IgD-negative memory B cell (primary cell): Measurements from ENCODE around the gene FBXO44. TPM values are rescaled to one million over a fixed set of nuclear protein-coding genes. Genes with fewer than 3 reads are reported as not detected.

Experiments used
- H3K27ac Mint-ChIP-seq, 3 donors: one replicate each; pipeline ENCODE4 v1.8.0; 2020 to 2022; ENCODE audit warnings: mild to moderate bottlenecking in 3 of 3, mixed read lengths in 3 of 3, moderate library complexity in 1 of 3
- H3K27me3 Mint-ChIP-seq: one replicate; pipeline ENCODE4 v1.8.0; 2021; ENCODE audit warnings: mixed read lengths
- H3K36me3 Mint-ChIP-seq: one replicate; pipeline ENCODE4 v1.8.0; 2020; ENCODE audit warnings: mild to moderate bottlenecking, mixed read lengths
- H3K4me1 Mint-ChIP-seq, 3 donors: one replicate each; pipeline ENCODE4 v1.8.0; 2020 to 2022; ENCODE audit warnings: mixed read lengths in 3 of 3, mild to moderate bottlenecking in 1 of 3
- H3K4me3 Mint-ChIP-seq, 4 donors: one replicate each; pipeline ENCODE4 v1.8.0; 2020 to 2022; ENCODE audit warnings: mild to moderate bottlenecking in 4 of 4, mixed read lengths in 4 of 4, moderate library complexity in 3 of 4
- H3K9me3 Mint-ChIP-seq, 3 donors: one replicate each; pipeline ENCODE4 v1.8.0; 2020 to 2021; ENCODE audit warnings: mixed read lengths in 3 of 3, mild to moderate bottlenecking in 1 of 3
- polyA plus RNA-seq: library from polyadenylated mRNA; unstranded; fragments of 300-500 nt; fragmentation: Illumina TruSeq; gene quantifications from one replicate; pipeline ENCODE4 v1.2.3, GENCODE V29; 2021

FBXO44 gene
- polyA plus RNA-seq, 1 donor from 2014 or later, result 16.9 TPM

DNA sequence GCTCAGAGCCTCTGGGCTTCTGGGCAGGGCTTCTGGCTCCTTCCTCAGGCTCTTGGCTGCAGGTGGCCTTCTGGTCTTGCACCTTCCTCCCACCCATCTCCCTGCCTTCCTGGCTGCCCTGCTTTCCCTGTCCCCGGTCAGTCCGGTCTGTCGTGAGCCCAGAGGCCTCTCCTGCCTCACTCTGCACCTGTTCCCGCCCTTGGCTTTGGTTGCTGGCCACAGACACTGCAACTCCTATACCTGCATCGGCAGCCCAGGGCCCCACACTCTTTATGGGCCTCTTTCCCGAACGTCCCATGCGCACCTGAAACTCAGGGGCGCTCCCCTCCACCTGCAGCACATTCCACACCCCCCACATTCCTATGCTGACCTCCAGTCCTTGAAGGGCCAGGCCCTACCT is 8.4 kb upstream of the FBXO44 start:
- H3K36me3 Mint-ChIP-seq, result no peaks in the 10 kb centered on the region
- H3K9me3 Mint-ChIP-seq, result no peaks in the 10 kb centered on the region
- H3K27me3 Mint-ChIP-seq, result peaks cover 3% of the 10 kb centered on the region
- H3K27ac Mint-ChIP-seq, result no peak overlapping the region
- H3K4me3 Mint-ChIP-seq, result no peak overlapping the region
- peaks cover 0 to 17% (median 13%) of the 10 kb centered on the region in 3 donors for H3K4me1 Mint-ChIP-seq

DNA sequence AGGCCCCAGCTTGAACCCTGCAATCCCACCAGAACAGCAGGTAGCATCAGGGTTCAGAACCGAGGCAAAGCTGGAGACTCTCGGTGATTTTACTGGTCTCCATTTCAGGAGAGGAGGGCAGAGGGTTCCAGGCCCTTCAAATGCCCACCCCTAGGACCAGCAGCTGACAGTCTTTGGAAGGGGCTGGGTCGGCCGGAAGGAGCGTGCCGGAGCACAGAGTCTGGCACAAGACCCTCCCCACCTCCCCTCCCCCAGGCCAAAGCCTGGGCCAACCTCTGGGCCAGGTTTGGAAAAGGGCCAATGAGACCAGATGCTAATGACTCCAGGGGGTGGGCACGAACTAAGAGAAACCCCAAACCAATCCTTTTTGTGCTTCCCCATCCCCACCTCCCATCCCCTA is 7.3 kb upstream of the FBXO44 start:
- Mint-ChIP-seq H3K27ac (no peak overlapping the region), H3K27me3 (peaks cover 1% of the 10 kb centered on the region), H3K4me1 (peaks cover 0 to 21% (median 16%) of the 10 kb centered on the region in 3 donors), H3K36me3 (peaks cover under 1% of the 10 kb centered on the region), H3K9me3 (no peaks in the 10 kb centered on the region), H3K4me3 (no peak overlapping the region)

DNA sequence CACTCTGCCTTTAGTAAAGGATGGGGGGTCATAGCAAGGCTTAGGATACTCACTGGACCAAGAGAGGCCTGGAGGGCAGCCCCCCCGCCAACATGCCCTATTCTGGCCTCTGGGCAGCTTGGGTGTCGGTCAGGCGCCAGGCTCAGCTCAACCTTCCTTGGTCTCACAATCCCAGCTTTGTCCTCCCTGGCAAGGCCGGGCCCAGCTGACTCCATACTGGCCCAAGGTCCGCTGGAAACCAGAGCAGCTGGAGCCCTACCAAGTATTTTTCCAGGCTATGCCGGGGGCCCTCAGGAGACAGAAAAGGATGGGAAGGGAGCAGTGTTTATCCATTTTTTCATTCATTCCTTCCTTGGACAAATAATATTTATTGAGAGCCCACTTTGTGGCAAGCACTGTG is 6.6 kb upstream of the FBXO44 start:
- H3K36me3 Mint-ChIP-seq, result peaks cover 1% of the 10 kb centered on the region
- peaks cover 1% of the 10 kb centered on the region for H3K27me3 Mint-ChIP-seq
- no peaks in the 10 kb centered on the region for H3K9me3 Mint-ChIP-seq
- no peak overlapping the region for H3K4me3 Mint-ChIP-seq
- peak overlapping the region in 1 of 3 donors; percentile 85 for H3K27ac Mint-ChIP-seq
- H3K4me1 Mint-ChIP-seq, result peaks cover 0 to 22% (median 18%) of the 10 kb centered on the region in 3 donors

DNA sequence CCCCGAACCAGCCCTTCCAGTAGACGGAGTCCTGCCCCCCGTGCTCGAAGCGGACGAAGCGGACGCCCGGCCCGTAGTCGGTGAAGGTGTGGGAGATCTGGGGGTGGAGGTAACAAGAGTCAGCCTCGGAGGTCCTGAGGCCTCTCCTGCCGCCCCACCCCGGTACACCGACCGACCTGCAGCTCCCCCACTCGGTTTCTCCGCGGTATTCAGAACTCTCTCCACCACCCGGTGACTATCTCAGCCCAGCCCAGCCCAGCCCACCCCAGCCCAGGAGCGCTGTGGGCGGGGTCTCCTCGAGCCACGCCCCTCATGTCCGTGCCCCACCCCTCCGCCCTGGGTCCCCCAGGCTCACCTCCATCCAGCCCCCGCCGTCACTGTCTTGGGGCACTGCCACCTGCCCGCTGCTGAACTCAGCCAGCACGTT is 5.9 kb upstream of the FBXO44 start:
- Mint-ChIP-seq H3K27me3 (peaks cover 1% of the 10 kb centered on the region), H3K36me3 (peaks cover 1% of the 10 kb centered on the region), H3K4me1 (peaks cover 0 to 22% (median 18%) of the 10 kb centered on the region in 3 donors), H3K4me3 (peak overlapping the region; percentile 12 to 72 (median 48)), H3K9me3 (no peaks in the 10 kb centered on the region), H3K27ac (peak overlapping the region in 1 of 3 donors; percentile 23)

DNA sequence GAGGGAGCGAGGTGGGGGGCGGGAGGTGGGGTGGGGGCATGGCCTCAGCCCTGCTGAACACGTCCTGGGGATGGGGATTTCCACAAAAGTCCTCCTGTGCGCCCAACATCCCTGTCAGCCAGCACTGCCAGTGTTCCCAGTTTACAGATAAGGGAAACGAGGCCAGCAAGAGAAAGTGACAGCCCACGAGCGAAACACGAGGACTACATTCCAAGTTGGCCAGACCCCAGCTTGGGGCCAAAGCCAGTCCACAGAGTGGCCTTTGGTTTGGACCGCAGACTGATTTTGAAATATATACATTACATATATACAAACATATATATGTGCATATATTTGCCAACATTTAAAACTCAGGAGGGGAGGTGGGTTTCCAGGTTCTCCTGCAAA is 5.4 kb upstream of the FBXO44 start:
- no peaks in the 10 kb centered on the region for H3K9me3 Mint-ChIP-seq
- H3K27me3 Mint-ChIP-seq, result peaks cover 1% of the 10 kb centered on the region
- peaks cover 1% of the 10 kb centered on the region for H3K36me3 Mint-ChIP-seq
- peaks cover 0 to 22% (median 18%) of the 10 kb centered on the region in 3 donors for H3K4me1 Mint-ChIP-seq
- H3K27ac Mint-ChIP-seq, result no peak overlapping the region
- H3K4me3 Mint-ChIP-seq, result peak overlapping the region in 2 of 4 donors; percentile 18 to 59

DNA sequence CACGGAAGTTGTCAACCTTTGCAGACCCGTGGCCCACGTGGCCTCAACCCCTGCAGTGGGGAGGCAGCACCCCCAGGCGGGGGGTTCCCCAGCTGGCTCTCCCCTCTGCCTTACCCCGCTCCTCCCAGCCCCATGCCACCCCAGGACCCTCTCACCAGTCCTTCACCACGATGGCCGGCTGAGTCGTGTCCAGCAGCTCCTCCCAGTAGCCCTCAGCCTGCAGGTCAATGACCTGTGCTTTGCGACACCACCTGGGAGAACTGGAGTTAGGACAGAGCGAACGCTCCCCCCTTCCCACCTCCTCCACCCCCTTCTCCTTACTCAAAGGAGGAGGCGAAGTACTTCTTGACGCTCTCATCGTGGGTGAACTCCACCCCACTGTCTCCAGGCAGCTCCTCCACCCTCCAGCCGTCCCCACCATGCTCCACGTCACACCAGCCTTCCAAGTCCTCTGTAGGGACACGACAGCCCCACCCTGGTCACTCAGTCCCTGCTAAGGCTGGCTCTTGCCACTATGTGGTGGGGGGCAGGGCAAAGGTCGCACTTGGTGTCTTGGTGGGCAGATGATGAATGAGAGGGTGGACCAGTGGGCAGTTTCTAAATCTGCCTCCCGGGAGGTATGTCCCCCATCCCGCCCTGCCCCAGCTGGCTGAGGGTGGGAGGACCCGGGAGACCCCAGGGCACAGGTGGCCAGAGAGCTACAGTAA is 4.9 kb upstream of the FBXO44 start:
- H3K4me1 Mint-ChIP-seq, result peaks cover 0 to 22% (median 18%) of the 10 kb centered on the region in 3 donors
- peaks cover 1% of the 10 kb centered on the region for H3K27me3 Mint-ChIP-seq
- peaks cover 1% of the 10 kb centered on the region for H3K36me3 Mint-ChIP-seq
- H3K27ac Mint-ChIP-seq, result no peak overlapping the region
- peak overlapping the region; percentile 57 to 90 (median 66) for H3K4me3 Mint-ChIP-seq
- H3K9me3 Mint-ChIP-seq, result no peaks in the 10 kb centered on the region

DNA sequence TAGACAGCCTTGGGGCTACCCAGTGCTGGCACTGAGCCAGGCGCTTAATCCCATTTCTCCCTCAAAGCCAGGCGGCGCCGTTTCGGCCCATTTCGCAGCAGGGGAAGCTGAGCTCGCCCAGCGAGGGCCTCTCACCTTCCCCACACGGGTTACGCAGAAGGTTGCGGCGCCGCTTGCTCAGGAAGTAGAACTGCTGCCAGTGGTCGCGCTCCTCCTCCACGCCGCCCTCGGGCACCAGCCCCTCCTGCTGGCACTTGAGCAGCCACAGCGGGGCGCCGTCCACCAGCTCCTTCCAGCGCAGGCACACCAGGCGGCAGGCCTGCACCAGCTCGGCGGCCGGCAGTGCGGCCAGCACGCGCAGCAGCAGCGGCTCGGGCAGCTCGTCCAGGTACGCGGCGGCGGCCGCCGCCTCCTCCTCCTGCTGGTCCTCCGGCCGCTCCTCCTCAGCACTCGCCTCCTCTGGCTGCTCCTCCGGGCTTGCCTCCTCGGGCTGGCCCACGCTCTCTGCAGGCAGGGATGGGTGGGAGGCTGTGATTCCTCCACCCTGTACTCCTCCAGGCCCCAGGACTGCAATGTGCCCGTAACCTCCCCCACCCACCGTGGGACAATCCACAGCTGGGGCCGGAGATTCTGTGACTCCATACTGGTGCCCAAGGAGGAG is 4.2 kb upstream of the FBXO44 start:
- Mint-ChIP-seq H3K9me3 (no peaks in the 10 kb centered on the region), H3K27me3 (peaks cover 1% of the 10 kb centered on the region), H3K4me3 (peak overlapping the region; percentile 74 to 94 (median 84)), H3K27ac (peak overlapping the region in 2 of 3 donors; percentile 19 to 90), H3K36me3 (peaks cover 1% of the 10 kb centered on the region), H3K4me1 (peaks cover 0 to 23% (median 18%) of the 10 kb centered on the region in 3 donors)

DNA sequence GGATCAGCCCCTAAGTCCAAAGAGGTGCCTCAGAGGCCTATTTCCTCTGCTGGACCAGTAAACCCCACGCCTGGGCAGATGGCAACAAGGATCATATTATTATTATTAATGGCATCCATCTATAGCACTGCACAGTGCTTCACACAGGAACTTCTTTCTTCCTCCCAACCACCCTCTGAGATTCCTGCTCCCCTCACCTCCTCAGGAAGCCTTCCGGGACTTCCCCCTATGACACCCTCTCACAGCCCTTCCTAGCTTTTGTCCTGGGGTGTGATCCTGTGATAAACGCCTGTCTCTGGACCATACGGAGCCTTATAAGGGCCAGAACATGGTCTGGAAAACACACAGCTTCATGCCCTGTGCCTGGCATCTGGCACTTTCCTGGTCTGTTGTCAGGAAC is 3.7 kb upstream of the FBXO44 start:
- Mint-ChIP-seq H3K27ac (peak overlapping the region in 2 of 3 donors; percentile 19 to 90), H3K36me3 (peaks cover 1% of the 10 kb centered on the region), H3K9me3 (no peaks in the 10 kb centered on the region), H3K27me3 (peaks cover 1% of the 10 kb centered on the region), H3K4me3 (peak overlapping the region; percentile 74 to 94 (median 84)), H3K4me1 (peaks cover 0 to 26% (median 18%) of the 10 kb centered on the region in 3 donors)

DNA sequence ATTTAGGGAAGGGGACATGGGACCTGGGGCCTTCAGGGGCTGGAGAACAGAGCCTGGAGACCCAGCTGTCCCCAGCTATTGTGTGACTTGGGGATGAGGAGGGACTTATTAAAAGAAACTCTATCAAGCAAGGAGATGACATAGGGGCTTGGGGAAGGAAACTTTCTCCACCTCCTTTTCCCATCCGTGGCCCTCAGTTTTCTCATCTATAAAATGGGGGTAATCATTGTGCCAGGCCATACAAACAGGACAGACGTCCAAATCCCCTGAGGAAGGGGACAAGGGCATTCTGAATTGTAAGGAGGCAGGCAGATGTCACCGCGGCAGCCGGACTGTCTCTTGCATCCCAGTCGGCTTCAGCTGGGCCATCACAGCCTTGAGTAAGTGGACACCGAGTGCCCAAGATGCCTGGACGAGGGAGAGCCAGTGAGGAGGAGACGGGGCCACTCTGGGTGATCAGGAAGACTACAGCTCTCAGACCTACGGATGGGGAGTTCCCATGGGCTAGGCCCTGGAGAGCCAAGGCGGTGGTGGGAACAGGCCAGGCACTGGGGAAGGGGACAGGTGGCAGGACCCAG is 2.4 kb upstream of the FBXO44 start:
- H3K4me1 Mint-ChIP-seq, result peaks cover 0 to 27% (median 18%) of the 10 kb centered on the region in 3 donors
- H3K9me3 Mint-ChIP-seq, result no peaks in the 10 kb centered on the region
- peaks cover 1% of the 10 kb centered on the region for H3K36me3 Mint-ChIP-seq
- peak overlapping the region in 3 of 4 donors; percentile 73 to 84 (median 83) for H3K4me3 Mint-ChIP-seq
- peak overlapping the region in 2 of 3 donors; percentile 23 to 92 for H3K27ac Mint-ChIP-seq
- H3K27me3 Mint-ChIP-seq, result peaks cover 1% of the 10 kb centered on the region

DNA sequence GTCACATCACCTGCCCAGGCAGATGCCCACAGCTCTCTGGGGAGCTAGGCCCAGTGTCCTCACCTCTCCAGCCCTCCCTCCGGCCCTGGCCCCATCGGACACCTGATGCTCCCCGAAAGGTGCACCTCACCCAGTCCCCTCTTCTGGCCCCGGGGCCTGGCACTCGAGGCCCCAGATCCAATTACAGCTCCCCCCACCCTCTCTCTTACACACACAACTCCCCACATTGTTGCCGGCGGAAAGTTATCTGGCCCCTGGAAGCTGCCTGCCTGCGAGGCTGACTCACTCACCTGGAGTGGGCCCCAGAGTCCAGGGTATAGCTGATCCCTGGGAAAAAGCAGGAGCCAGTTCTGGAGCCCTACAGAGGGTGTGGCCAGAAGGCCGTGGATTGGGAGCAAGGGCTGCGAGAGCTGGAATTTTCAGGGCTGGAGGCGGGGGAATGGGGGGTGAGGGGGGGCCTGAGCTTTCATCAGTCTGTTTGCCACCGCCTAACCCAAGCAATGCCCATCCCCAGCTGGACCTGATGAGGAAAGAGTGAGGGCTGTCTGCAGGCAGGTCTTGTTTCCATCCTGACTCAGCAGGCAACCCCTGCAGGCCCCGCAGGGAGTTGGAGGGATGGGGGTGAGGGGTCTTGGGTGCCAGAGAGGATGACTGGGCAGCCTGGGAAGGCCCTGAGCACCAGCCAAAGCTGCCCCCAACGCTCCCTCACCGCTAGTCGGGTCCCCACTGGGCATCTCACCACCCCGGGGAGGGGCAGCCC is 1.4 kb upstream of the FBXO44 start:
- Mint-ChIP-seq H3K36me3 (peaks cover 1% of the 10 kb centered on the region), H3K4me3 (peak overlapping the region in 3 of 4 donors; percentile 83 to 87 (median 84)), H3K27me3 (peaks cover 1% of the 10 kb centered on the region), H3K9me3 (no peaks in the 10 kb centered on the region), H3K27ac (peak overlapping the region in 1 of 3 donors; percentile 92), H3K4me1 (peaks cover 0 to 27% (median 18%) of the 10 kb centered on the region in 3 donors)

DNA sequence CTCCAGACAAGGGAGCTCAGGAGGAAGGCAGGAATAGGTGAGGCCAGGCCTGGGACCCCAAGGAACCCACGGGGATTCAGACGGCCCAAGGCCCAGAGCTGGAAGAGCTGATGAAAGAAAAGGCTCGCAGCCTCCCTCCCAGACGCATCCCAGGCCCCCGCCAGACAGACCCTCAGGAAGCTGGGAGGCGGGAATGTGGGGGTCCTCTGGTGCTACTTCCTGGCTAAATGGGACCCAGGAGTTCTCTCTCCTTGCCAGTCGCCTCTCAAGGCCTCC is 878 bp upstream of the FBXO44 start:
- H3K36me3 Mint-ChIP-seq, result peaks cover 1% of the 10 kb centered on the region
- H3K9me3 Mint-ChIP-seq, result no peaks in the 10 kb centered on the region
- peaks cover 0 to 27% (median 18%) of the 10 kb centered on the region in 3 donors for H3K4me1 Mint-ChIP-seq
- H3K27ac Mint-ChIP-seq, result peak overlapping the region in 2 of 3 donors; percentile 25 to 59
- peaks cover 1% of the 10 kb centered on the region for H3K27me3 Mint-ChIP-seq
- peak overlapping the region in 3 of 4 donors; percentile 67 to 87 (median 83) for H3K4me3 Mint-ChIP-seq

DNA sequence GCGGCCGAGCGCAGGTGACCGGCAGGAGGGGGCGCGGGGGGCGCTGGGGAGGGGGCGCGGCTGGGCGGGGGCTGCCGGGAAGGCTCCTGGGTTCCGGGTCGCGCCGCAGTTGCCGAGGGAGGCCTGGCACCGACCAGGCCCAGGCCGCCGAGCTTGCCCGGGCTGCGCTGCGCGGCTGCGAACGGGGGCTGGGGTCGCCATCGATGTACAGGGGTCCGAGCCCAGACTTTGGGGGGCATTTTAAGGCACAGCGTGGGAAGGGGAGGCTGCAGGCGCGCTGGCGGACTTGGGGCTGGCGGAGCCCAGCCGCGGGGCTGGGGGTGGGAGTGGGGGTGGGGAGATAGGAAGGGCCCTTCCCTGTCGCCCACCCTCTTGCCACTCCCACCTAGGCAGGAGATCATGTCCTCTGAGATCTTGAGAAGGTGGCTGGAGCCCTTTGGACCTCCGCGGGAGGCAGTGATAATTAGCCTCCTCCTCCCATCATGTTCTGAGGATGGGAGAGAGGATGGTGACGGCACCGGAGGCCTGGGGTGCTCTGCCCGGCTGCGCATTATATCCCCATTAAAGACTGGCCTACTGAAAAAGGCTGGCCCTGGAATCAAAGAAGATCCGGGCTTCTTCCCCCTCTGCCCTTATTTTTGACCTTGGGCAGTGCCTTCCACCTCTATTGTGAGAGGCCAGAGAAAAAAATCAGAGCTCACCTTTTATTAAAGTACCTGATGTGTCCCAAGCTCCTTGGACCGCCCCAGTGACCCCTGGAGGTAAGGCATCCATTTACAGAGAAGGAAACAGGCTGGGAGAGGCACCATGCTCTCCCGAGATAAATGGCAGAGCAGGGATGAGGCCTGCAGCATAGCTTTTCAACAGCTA is 497 bp downstream of the FBXO44 start:
- peaks cover 5% of the 10 kb centered on the region for H3K36me3 Mint-ChIP-seq
- peaks cover 1% of the 10 kb centered on the region for H3K27me3 Mint-ChIP-seq
- H3K9me3 Mint-ChIP-seq, result no peaks in the 10 kb centered on the region
- peak overlapping the region in 1 of 3 donors; percentile 81 for H3K27ac Mint-ChIP-seq
- peaks cover 0 to 19% (median 11%) of the 10 kb centered on the region in 3 donors for H3K4me1 Mint-ChIP-seq
- H3K4me3 Mint-ChIP-seq, result peak overlapping the region; percentile 67 to 91 (median 85)

DNA sequence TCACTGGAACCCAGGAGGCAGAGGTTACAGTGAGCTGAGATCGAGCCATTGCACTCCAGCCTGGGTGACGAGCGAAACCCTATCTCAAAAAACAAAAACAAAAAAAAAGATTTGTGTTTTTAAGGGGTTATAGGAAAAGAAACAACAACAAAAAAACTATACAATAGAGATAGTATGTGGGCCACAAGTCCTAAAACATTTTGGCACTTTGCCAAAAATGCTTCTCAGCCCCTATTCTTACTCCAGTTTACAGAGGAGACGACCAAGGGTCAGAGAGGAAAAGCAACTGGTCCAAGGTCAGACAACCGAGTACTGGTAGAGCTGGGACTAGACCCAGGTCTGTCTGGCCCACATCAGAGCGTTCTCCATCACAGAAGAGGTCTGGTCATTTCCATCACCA is 3.0 kb downstream of the FBXO44 start:
- H3K4me1 Mint-ChIP-seq, result peaks cover 0 to 8% (median 4%) of the 10 kb centered on the region in 3 donors
- no peaks in the 10 kb centered on the region for H3K27me3 Mint-ChIP-seq
- peaks cover 7% of the 10 kb centered on the region for H3K36me3 Mint-ChIP-seq
- H3K9me3 Mint-ChIP-seq, result no peaks in the 10 kb centered on the region
- peak overlapping the region in 1 of 4 donors; percentile 57 for H3K4me3 Mint-ChIP-seq
- H3K27ac Mint-ChIP-seq, result no peak overlapping the region

DNA sequence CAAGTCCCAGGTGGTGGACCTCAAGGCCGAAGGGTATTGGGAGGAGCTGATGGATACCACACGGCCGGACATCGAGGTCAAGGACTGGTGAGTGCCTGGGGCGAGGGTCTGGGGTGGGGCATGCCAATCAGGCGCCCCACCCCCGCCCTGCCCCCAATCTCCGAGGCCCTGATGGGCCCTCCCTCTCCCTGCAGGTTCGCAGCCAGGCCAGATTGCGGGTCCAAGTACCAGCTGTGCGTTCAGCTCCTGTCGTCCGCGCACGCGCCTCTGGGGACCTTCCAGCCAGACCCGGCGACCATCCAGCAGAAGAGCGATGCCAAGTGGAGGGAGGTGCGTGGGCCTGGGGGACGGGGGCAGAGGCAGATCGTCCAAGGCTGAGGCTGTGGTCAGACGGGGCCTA is 3.9 kb downstream of the FBXO44 start:
- H3K36me3 Mint-ChIP-seq, result peaks cover 7% of the 10 kb centered on the region
- H3K9me3 Mint-ChIP-seq, result no peaks in the 10 kb centered on the region
- no peak overlapping the region for H3K27ac Mint-ChIP-seq
- H3K27me3 Mint-ChIP-seq, result no peaks in the 10 kb centered on the region
- H3K4me3 Mint-ChIP-seq, result no peak overlapping the region
- peaks cover 0 to 8% (median 4%) of the 10 kb centered on the region in 3 donors for H3K4me1 Mint-ChIP-seq
